Measurements from ENCODE around the gene RNF215. TPM values are rescaled to one million over a fixed set of nuclear protein-coding genes. Genes with fewer than 3 reads are reported as not detected.

RNF215 gene
- total and polyA plus RNA-seq, 2 of the 13 experiments (the other 11 are each of a cell fraction or from before 2014, with no cell fraction given): 5.3 to 6.1 TPM

DNA sequence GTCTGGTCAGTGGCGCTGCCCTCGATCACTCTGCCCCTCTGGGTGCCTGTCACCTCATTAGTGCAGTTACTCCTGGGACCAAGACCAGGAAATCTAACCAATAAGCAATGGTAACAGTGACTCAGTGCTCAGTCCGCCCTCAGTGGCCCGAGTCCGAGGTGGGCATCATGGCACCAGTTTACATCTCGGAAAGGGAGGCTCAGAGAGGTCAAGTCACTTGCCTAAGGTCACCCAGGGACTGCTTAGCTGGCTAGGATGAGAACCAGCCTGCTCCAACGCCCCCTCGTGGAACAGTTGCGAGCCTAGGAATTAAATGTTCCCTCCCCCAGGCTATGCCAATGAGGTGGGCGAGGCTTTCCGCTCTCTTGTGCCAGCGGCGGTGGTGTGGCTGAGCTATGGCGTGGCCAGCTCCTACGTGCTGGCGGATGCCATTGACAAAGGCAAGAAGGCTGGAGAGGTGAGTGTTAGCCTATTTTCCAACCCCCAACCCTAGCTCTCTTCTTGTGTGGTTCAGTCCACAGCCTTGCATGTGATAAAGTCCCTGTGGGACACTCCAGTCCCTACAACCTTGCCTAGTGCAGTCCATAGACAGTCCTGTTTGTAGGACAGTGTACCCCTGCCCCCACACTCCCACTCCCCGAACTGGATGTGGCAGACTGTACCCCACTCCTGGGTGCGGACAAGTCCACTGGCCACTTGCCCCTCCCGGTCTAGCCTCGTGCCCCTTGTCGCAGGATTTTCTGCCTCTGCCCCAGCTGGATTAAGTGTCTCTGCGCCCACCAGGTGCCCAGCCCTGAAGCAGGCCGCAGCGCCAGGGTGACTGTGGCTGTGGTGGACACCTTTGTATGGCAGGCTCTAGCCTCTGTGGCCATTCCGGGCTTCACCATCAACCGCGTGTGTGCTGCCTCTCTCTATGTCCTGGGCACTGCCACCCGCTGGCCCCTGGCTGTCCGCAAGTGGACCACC is 39.5 kb upstream of the RNF215 start (continued):
- TF ChIP-seq, protein P1, sequence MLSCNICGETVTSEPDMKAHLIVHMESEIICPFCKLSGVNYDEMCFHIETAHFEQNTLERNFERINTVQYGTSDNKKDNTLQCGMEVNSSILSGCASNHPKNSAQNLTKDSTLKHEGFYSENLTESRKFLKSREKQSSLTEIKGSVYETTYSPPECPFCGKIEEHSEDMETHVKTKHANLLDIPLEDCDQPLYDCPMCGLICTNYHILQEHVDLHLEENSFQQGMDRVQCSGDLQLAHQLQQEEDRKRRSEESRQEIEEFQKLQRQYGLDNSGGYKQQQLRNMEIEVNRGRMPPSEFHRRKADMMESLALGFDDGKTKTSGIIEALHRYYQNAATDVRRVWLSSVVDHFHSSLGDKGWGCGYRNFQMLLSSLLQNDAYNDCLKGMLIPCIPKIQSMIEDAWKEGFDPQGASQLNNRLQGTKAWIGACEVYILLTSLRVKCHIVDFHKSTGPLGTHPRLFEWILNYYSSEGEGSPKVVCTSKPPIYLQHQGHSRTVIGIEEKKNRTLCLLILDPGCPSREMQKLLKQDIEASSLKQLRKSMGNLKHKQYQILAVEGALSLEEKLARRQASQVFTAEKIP (CRISPR knock-in tag; IDR thresholded peaks at IDR 0.05; ENCODE audit: borderline replicate concordance): no peak
- TF ChIP-seq STAT5B (CRISPR knock-in tag; IDR thresholded peaks at IDR 0.05): no peak
- TF ChIP-seq ZNF136 (CRISPR knock-in tag; IDR thresholded peaks at IDR 0.05; ENCODE audit: low read depth): no peak
- TF ChIP-seq, protein P2, sequence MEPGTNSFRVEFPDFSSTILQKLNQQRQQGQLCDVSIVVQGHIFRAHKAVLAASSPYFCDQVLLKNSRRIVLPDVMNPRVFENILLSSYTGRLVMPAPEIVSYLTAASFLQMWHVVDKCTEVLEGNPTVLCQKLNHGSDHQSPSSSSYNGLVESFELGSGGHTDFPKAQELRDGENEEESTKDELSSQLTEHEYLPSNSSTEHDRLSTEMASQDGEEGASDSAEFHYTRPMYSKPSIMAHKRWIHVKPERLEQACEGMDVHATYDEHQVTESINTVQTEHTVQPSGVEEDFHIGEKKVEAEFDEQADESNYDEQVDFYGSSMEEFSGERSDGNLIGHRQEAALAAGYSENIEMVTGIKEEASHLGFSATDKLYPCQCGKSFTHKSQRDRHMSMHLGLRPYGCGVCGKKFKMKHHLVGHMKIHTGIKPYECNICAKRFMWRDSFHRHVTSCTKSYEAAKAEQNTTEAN (CRISPR knock-in tag; conservative IDR thresholded peaks at IDR 0.05): no peak
- TF ChIP-seq, protein P3, sequence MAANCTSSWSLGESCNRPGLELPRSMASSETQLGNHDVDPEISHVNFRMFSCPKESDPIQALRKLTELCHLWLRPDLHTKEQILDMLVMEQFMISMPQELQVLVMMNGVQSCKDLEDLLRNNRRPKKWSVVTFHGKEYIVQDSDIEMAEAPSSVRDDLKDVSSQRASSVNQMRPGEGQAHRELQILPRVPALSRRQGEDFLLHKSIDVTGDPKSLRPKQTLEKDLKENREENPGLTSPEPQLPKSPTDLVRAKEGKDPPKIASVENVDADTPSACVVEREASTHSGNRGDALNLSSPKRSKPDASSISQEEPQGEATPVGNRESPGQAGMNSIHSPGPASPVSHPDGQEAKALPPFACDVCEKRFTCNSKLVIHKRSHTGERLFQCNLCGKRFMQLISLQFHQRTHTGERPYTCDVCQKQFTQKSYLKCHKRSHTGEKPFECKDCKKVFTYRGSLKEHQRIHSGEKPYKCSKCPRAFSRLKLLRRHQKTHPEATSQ (CRISPR knock-in tag; IDR thresholded peaks at IDR 0.05; ENCODE audit: borderline replicate concordance): no peak
- peak; percentile 39 for TF ChIP-seq TEAD3 (CRISPR knock-in tag; optimal IDR thresholded peaks at IDR 0.05; ENCODE audit: borderline replicate concordance)
- TF ChIP-seq ZNF274 (CRISPR knock-in tag; IDR thresholded peaks at IDR 0.05): no peak
- no peak for TF ChIP-seq ZMYM4 (CRISPR knock-in tag; IDR thresholded peaks at IDR 0.05)
- no peak for TF ChIP-seq ZNF510 (CRISPR knock-in tag; IDR thresholded peaks at IDR 0.05; ENCODE audit: low read depth)
- 0 out of 2 replicates have a peak, but pooled peaks have one; percentile 32 for TF ChIP-seq CC2D1A (CRISPR knock-in tag; IDR thresholded peaks at IDR 0.05)
- TF ChIP-seq, protein P4, sequence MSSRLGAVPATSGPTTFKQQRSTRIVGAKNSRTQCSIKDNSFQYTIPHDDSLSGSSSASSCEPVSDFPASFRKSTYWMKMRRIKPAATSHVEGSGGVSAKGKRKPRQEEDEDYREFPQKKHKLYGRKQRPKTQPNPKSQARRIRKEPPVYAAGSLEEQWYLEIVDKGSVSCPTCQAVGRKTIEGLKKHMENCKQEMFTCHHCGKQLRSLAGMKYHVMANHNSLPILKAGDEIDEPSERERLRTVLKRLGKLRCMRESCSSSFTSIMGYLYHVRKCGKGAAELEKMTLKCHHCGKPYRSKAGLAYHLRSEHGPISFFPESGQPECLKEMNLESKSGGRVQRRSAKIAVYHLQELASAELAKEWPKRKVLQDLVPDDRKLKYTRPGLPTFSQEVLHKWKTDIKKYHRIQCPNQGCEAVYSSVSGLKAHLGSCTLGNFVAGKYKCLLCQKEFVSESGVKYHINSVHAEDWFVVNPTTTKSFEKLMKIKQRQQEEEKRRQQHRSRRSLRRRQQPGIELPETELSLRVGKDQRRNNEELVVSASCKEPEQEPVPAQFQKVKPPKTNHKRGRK (CRISPR knock-in tag; IDR thresholded peaks at IDR 0.05): no peak
- no peak for TF ChIP-seq ZNF782 (CRISPR knock-in tag; IDR thresholded peaks at IDR 0.05; ENCODE audit: borderline replicate concordance)
- TF ChIP-seq SMC3 (IDR thresholded peaks at IDR 0.05; ENCODE audit: low read length): peak; percentile 73
- TF ChIP-seq SP140L (CRISPR knock-in tag; IDR thresholded peaks at IDR 0.05; ENCODE audit: borderline replicate concordance): no peak
- no peak for TF ChIP-seq ZNF543 (CRISPR knock-in tag; IDR thresholded peaks at IDR 0.05)
- no peak for TF ChIP-seq ATF3 (CRISPR knock-in tag; IDR thresholded peaks at IDR 0.05)
- TF ChIP-seq FOXK1 (CRISPR knock-in tag; IDR thresholded peaks at IDR 0.05; ENCODE audit: borderline replicate concordance, low read depth): no peak
- TF ChIP-seq, protein P5, sequence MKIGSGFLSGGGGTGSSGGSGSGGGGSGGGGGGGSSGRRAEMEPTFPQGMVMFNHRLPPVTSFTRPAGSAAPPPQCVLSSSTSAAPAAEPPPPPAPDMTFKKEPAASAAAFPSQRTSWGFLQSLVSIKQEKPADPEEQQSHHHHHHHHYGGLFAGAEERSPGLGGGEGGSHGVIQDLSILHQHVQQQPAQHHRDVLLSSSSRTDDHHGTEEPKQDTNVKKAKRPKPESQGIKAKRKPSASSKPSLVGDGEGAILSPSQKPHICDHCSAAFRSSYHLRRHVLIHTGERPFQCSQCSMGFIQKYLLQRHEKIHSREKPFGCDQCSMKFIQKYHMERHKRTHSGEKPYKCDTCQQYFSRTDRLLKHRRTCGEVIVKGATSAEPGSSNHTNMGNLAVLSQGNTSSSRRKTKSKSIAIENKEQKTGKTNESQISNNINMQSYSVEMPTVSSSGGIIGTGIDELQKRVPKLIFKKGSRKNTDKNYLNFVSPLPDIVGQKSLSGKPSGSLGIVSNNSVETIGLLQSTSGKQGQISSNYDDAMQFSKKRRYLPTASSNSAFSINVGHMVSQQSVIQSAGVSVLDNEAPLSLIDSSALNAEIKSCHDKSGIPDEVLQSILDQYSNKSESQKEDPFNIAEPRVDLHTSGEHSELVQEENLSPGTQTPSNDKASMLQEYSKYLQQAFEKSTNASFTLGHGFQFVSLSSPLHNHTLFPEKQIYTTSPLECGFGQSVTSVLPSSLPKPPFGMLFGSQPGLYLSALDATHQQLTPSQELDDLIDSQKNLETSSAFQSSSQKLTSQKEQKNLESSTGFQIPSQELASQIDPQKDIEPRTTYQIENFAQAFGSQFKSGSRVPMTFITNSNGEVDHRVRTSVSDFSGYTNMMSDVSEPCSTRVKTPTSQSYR (CRISPR knock-in tag; IDR thresholded peaks at IDR 0.05; ENCODE audit: borderline replicate concordance): peak; percentile 32; the same call in 1 of the 2 replicates
- no peak for TF ChIP-seq ZFAT (CRISPR knock-in tag; conservative IDR thresholded peaks at IDR 0.05)
